GM19468 (cell line): ENCODE results near the gene PCNX3.

Experiments used
- ATAC-seq: cut with Tn5 transposase; IDR thresholded peaks from one replicate; pipeline ENCODE4 v1.9.1; 2021; ENCODE audit warnings: mild to moderate bottlenecking, moderate library complexity, moderate number of reproducible peaks; ENCODE audit not compliant: unreplicated experiment; ENCODE audit errors: extremely low read depth

The PCNX3 gene

GRCh38 chr11:65596520-65596919, 19.1 kb upstream of the PCNX3 start:
- no peak for ATAC-seq

GRCh38 chr11:65598258-65598699, 17.3 kb upstream of the PCNX3 start:
- ATAC-seq = no peak

- ATAC-seq = no peak
These were observed 16.2 kb upstream of the PCNX3 start for GRCh38 chr11:65599216-65599954.

GRCh38 chr11:65599955-65600246, 15.7 kb upstream of the PCNX3 start:
- ATAC-seq = no peak

- no peak for ATAC-seq
These were observed 11.3 kb upstream of the PCNX3 start for GRCh38 chr11:65604258-65604657.

GRCh38 chr11:65606876-65607613, 8.5 kb upstream of the PCNX3 start:
- no peak for ATAC-seq

- no peak for ATAC-seq
These were observed 7.8 kb upstream of the PCNX3 start for GRCh38 chr11:65607614-65608426.

GRCh38 chr11:65609229-65609628, 6.3 kb upstream of the PCNX3 start:
- no peak for ATAC-seq

GRCh38 chr11:65609665-65610064, 5.9 kb upstream of the PCNX3 start:
- ATAC-seq = no peak

- ATAC-seq = no peak
These were observed 5.2 kb upstream of the PCNX3 start for GRCh38 chr11:65610404-65610803.

GRCh38 chr11:65611028-65611757, 4.4 kb upstream of the PCNX3 start:
- no peak for ATAC-seq

GRCh38 chr11:65611758-65612603, 3.6 kb upstream of the PCNX3 start:
- no peak for ATAC-seq

GRCh38 chr11:65612691-65613090, 2.9 kb upstream of the PCNX3 start:
- ATAC-seq = no peak

GRCh38 chr11:65613091-65613928, 2.3 kb upstream of the PCNX3 start:
- ATAC-seq = no peak

GRCh38 chr11:65615950-65616574, 486 bp downstream of the PCNX3 start:
- ATAC-seq = no peak

- no peak for ATAC-seq
These were observed 1.0 kb downstream of the PCNX3 start for GRCh38 chr11:65616575-65617001.

- ATAC-seq = no peak
These were observed 1.7 kb downstream of the PCNX3 start for GRCh38 chr11:65617136-65617850.
